GM21786 (cell line): Measurements from ENCODE around the gene MMP24OS.
"Not testable (repeated sequence)": the region's sequence is repeated elsewhere in the genome, so short reads cannot be mapped to it uniquely, and the experiment has no call there.

ENCODE experiments used
- ATAC-seq: cut with Tn5 transposase; IDR thresholded peaks from one replicate; pipeline ENCODE4 v1.9.1; 2021; ENCODE audit not compliant: unreplicated experiment

The MMP24OS gene

GRCh38 chr20:35252598-35252997, 25.3 kb downstream of the MMP24OS start:
- ATAC-seq = not testable (repeated sequence)

- ATAC-seq = no peak
Measured at GRCh38 chr20:35252037-35252461, 25.9 kb downstream of the MMP24OS start.

- no peak for ATAC-seq
Measured at GRCh38 chr20:35251613-35251940, 26.3 kb downstream of the MMP24OS start.

GRCh38 chr20:35248641-35249475, 29.1 kb downstream of the MMP24OS start:
- no peak for ATAC-seq

GRCh38 chr20:35246723-35247122, 31.2 kb downstream of the MMP24OS start:
- ATAC-seq = no peak

- ATAC-seq = no peak
Measured at GRCh38 chr20:35243986-35244385, 33.9 kb downstream of the MMP24OS start.

- no peak for ATAC-seq
Measured at GRCh38 chr20:35243317-35243716, 34.6 kb downstream of the MMP24OS start.

GRCh38 chr20:35240811-35241293, 37.1 kb downstream of the MMP24OS start:
- ATAC-seq = no peak

- no peak for ATAC-seq
Measured at GRCh38 chr20:35240083-35240810, 37.7 kb downstream of the MMP24OS start.

- no peak for ATAC-seq
Measured at GRCh38 chr20:35238735-35239134, 39.2 kb downstream of the MMP24OS start.

- ATAC-seq = no peak
Measured at GRCh38 chr20:35238170-35238569, 39.8 kb downstream of the MMP24OS start.

- ATAC-seq = no peak
Measured at GRCh38 chr20:35237486-35237885, 40.4 kb downstream of the MMP24OS start.

- no peak for ATAC-seq
Measured at GRCh38 chr20:35235881-35236280, 42.0 kb downstream of the MMP24OS start.

GRCh38 chr20:35232575-35232974, 45.3 kb downstream of the MMP24OS start:
- ATAC-seq = no peak

GRCh38 chr20:35226884-35227681, 50.8 kb downstream of the MMP24OS start:
- no peak for ATAC-seq
